GM18951 (cell line): ENCODE measurements around the gene NUP133.
"Not testable (repeated sequence)": the region's sequence is repeated elsewhere in the genome, so short reads cannot be mapped to it uniquely, and the experiment has no call there.

Source experiments
- POLR2A ChIP-seq: IDR thresholded peaks from 4 replicates; pipeline ENCODE4 v1.6.1; 2011; ENCODE audit warnings: mild to moderate bottlenecking; ENCODE audit not compliant: insufficient read length, insufficient read depth; ENCODE audit errors: extremely low read depth
- in situ Hi-C: fragments of 300-500 bp; cut with MboI; formaldehyde crosslinking; loops from one replicate; pipeline ENCODE4 v1.12.0; 2022; ENCODE audit warnings: low sequenced_read_pairs, mixed read lengths, inconsistent platforms; ENCODE audit not compliant: unreplicated experiment

NUP133 gene

DNA sequence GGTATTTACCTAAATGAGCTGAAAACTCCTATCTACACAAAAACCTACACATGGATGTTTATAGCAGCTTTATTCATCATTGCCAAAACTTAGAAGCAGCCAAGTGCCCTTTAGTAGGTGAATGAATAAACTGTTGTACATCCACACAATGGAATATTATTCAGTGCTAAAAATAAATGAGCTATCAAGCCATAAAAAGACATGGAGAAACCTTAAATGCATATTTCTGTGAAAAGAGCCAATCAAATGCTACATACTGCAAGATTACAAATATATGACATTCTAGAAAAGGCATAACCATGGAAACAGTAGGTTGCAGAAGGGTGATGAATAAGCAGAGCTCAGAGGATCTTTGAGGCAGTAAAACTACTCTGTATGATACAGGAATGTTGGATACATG, 27.1 kb upstream of the NUP133 start:
- no peak for TF ChIP-seq POLR2A
- in situ Hi-C loops = no loop called here

GRCh38 chr1:229531326-229531725, 23.2 kb upstream of the NUP133 start:
- in situ Hi-C loops = no loop called here

GRCh38 chr1:229529639-229530038, 21.5 kb upstream of the NUP133 start:
- in situ Hi-C loops = no loop called here

More at GRCh38 chr1:229531326-229531725, 23.2 kb upstream of the NUP133 start:
- TF ChIP-seq POLR2A = no peak

GRCh38 chr1:229526695-229527094, 18.6 kb upstream of the NUP133 start:
- in situ Hi-C loops = no loop called here
- TF ChIP-seq POLR2A = no peak

More at GRCh38 chr1:229529639-229530038, 21.5 kb upstream of the NUP133 start:
- TF ChIP-seq POLR2A = no peak

DNA sequence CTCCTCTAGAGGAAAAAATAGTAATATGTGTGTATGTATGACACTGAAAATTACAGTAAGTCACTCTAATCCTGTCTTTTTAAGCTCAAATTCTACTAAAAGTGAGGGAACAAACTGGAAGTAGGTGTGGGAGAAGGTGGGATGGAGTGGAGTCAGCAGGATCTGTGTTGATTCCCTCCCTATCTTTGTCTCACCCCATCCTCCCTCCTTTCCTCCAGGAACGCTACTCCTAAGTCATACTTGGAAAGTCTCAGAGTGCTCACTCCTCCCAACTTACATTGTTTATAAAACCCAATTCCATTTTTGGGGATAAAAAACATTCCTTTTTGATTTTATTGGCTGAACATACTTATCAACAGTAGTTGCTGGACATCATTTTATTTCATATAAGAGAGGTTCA, 14.9 kb upstream of the NUP133 start:
- TF ChIP-seq POLR2A = no peak
- in situ Hi-C loops = no loop called here

DNA sequence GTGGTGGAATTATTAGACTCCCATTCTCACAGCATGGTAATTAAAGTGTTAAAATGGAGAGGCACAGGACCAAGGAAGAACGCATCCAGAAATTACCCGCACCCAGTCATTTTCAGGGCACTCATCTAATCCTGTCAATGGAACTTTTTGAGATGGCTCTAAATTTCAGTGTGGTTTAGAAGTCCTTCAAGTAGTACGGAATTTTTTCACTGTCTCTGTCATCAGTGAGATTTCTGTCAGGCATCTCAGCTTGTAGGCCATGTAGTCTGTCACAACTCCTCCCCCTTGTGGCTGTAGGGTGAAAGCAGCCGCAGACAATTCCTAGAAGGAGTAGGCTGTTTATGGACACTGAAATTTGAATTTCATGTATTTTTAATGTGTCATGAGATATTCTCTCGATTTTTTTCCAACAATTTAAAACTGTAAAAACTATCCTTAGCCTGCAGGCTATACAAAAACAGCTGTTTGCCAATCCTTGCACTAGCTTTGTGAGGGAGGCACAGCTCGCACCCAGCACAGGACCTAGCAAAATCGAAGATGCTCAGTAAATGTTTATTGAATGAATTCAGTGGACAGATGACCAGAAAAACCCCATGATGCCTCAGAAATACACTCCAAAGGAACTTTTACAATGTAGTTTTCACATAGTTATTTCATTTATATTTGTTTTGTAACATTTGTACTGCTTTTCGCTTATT, 6.6 kb upstream of the NUP133 start:
- TF ChIP-seq POLR2A = no peak
- in situ Hi-C loops = no loop called here

DNA sequence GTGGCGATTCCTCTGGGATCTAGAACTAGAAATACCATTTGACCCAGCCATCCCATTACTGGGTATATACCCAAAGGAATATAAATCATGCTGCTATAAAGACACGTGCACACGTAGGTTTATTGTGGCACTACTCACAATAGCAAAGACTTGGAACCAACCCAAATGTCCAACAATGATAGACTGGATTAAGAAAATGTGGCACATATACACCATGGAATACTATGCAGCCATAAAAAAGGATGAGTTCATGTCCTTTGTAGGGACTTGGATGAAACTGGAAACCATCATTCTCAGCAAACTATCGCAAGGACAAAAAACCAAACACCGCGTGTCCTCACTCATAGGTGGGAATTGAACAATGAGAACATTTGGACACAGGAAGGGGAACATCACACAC, 3.5 kb upstream of the NUP133 start:
- in situ Hi-C loops = not testable (repeated sequence)

DNA sequence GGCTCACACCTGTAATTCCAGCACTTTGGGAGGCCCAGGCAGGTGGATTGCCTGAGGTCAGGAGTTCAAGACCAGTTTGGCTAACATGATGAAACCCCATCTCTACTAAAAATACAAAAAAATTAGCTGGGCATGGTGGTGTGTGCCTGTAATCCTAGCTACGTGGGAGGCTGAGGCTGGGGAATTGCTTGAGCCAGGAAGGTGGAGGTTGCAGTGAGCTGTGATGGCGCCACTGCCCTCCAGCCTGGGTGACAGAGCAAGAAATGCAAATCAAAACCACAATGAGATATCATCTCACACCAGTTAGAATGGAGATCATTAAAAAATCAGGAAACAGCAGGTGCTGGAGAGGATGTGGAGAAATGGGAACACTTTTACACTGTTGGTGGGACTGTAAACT, 3.1 kb upstream of the NUP133 start:
- in situ Hi-C loops = not testable (repeated sequence)

DNA sequence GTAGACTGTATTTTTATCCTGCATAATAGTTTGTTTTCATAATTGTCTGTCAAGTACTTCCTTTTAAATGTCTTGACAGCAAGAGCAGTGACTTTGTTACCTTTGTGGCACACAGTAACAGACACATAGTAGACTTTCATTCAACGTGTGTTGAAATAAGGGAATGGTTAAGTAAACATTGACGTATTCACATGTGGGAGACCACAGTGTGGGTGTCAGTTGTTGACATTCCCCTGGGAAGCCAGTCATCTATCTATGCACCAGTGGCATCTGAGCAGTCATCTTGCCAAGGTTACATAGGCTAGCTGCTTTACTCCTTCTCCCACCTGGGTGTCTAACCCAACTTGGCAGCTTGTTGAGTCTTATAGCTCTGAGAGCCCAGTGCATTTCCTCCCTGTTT, 1.4 kb upstream of the NUP133 start:
- TF ChIP-seq POLR2A = no peak
- in situ Hi-C loops = no loop called here

- in situ Hi-C loops = no loop called here
- no peak for TF ChIP-seq POLR2A
Measured at GRCh38 chr1:229508823-229509337, 739 bp upstream of the NUP133 start.

DNA sequence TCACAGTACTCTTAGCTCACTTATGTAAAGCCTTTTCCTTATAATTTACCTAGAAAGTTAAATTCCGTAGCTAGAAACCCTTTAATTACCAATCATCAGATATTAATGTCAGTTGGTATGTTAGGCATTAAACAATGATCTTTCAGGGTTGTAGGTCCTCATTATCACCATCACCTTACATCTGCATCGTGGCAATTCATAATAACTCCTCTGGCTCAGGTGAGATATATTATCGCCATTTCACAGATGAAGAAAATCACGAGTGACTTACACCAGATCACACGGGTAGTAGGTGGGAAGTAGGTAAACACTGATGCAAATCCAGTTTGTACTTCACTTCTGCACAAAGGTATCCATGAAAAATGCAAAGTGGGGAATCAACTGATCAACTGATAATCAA, 639 bp downstream of the NUP133 start:
- in situ Hi-C loops = no loop called here
- no peak for TF ChIP-seq POLR2A

GRCh38 chr1:229506633-229507032, 1.5 kb downstream of the NUP133 start:
- in situ Hi-C loops = no loop called here
- TF ChIP-seq POLR2A = no peak

- no peak for TF ChIP-seq POLR2A
- in situ Hi-C loops = no loop called here
Measured at GRCh38 chr1:229495782-229496181, 12.4 kb downstream of the NUP133 start.

DNA sequence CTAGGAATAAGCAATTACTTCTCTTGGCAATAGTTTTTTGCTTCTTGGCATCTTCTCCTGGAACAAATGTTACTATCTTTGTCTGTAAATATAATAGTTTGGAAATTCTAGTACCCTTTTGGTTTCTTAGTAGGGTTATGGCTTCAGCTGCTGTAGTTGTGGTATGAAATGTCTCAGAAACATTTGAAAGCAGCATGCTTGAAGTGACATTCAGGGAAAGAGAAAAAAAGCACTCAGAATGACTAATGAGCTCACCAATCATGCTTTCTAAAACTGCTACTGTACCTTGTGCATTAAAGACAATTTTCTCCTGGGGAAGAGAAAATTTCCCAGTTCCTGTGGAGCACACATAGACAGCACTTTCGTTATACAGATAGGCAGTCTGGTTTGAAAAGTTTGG, 21.0 kb downstream of the NUP133 start:
- in situ Hi-C loops = loop anchor here (10.0 kb wide), 1 partner anchor 222 kb away; no protein-coding TSS in a partner anchor

More for the DNA sequence above, 21.0 kb downstream of the NUP133 start:
- TF ChIP-seq POLR2A = no peak
